GM21723 (cell line): ENCODE data around the gene ESPNL.

Source experiments
- ATAC-seq: cut with Tn5 transposase; IDR thresholded peaks from one replicate; pipeline ENCODE4 v1.9.1; 2021; ENCODE audit warnings: mild to moderate bottlenecking, moderate library complexity; ENCODE audit not compliant: unreplicated experiment

The ESPNL gene

GRCh38 chr2:238077292-238077691 lies 22.8 kb upstream of the ESPNL start:
- ATAC-seq: no peak

- no peak for ATAC-seq
Measured at GRCh38 chr2:238079874-238080327, 20.2 kb upstream of the ESPNL start.

GRCh38 chr2:238080518-238080917 lies 19.6 kb upstream of the ESPNL start:
- ATAC-seq: no peak

- no peak for ATAC-seq
Measured at GRCh38 chr2:238081150-238081549, 19.0 kb upstream of the ESPNL start.

GRCh38 chr2:238081561-238081960 lies 18.6 kb upstream of the ESPNL start:
- no peak for ATAC-seq

GRCh38 chr2:238082151-238082550 lies 18.0 kb upstream of the ESPNL start:
- no peak for ATAC-seq

GRCh38 chr2:238082827-238083226 lies 17.3 kb upstream of the ESPNL start:
- ATAC-seq: no peak

- ATAC-seq: no peak
Measured at GRCh38 chr2:238083919-238084318, 16.2 kb upstream of the ESPNL start.

- no peak for ATAC-seq
Measured at GRCh38 chr2:238084761-238085160, 15.4 kb upstream of the ESPNL start.

- ATAC-seq: no peak
Measured at GRCh38 chr2:238085899-238086298, 14.2 kb upstream of the ESPNL start.

GRCh38 chr2:238087211-238087610 lies 12.9 kb upstream of the ESPNL start:
- ATAC-seq: no peak

- ATAC-seq: no peak
Measured at GRCh38 chr2:238090887-238091286, 9.3 kb upstream of the ESPNL start.

- ATAC-seq: no peak
Measured at GRCh38 chr2:238091436-238092060, 8.6 kb upstream of the ESPNL start.

- ATAC-seq: no peak
Measured at GRCh38 chr2:238092486-238093035, 7.6 kb upstream of the ESPNL start.

- no peak for ATAC-seq
Measured at GRCh38 chr2:238093181-238094140, 6.7 kb upstream of the ESPNL start.

GRCh38 chr2:238094438-238095022 lies 5.6 kb upstream of the ESPNL start:
- ATAC-seq: no peak

- no peak for ATAC-seq
Measured at GRCh38 chr2:238095143-238095542, 5.0 kb upstream of the ESPNL start.

- no peak for ATAC-seq
Measured at GRCh38 chr2:238096311-238097011, 3.7 kb upstream of the ESPNL start.

- no peak for ATAC-seq
Measured at GRCh38 chr2:238097201-238097987, 2.7 kb upstream of the ESPNL start.
